Naive B cell (primary cell): Measurements from ENCODE around the gene PRKAG2. TPM values are rescaled to one million over a fixed set of nuclear protein-coding genes. Genes with fewer than 3 reads are reported as not detected.
"Not testable (repeated sequence)": the region's sequence is repeated elsewhere in the genome, so short reads cannot be mapped to it uniquely, and the experiment has no call there.

ENCODE experiments used
- ATAC-seq, 2 donors: fragments of 150-1000 bp; cut with Tn5 transposase; 2 replicates each; pipeline ENCODE4 v1.10.0; 2021; ENCODE audit warnings: low read depth in 2 of 2, mild to moderate bottlenecking in 2 of 2, moderate library complexity in 2 of 2
- DNase-seq: peaks from one replicate; pipeline ENCODE4 v3.0.0; 2022
- H3K27ac Mint-ChIP-seq, 6 donors: one replicate each; pipeline ENCODE4 v1.8.0; 2020 to 2022; ENCODE audit warnings: mild to moderate bottlenecking in 6 of 6, mixed read lengths in 6 of 6, moderate library complexity in 5 of 6, inconsistent platforms in 2 of 6
- H3K27me3 Mint-ChIP-seq, 3 donors: one replicate each; pipeline ENCODE4 v1.8.0; 2021 to 2022; ENCODE audit warnings: mixed read lengths in 3 of 3, mild to moderate bottlenecking in 1 of 3
- H3K36me3 Mint-ChIP-seq, 2 donors: one replicate each; pipeline ENCODE4 v1.8.0; 2020 to 2022; ENCODE audit warnings: mixed read lengths in 2 of 2, inconsistent platforms in 1 of 2, mild to moderate bottlenecking in 1 of 2
- H3K4me1 Mint-ChIP-seq, 3 donors: one replicate each; pipeline ENCODE4 v1.8.0; 2020 to 2022; ENCODE audit warnings: mixed read lengths in 3 of 3, inconsistent platforms in 1 of 3, mild to moderate bottlenecking in 1 of 3, moderate library complexity in 1 of 3
- H3K4me3 Mint-ChIP-seq, 8 donors: one replicate each; pipeline ENCODE4 v1.8.0; 2020 to 2022; ENCODE audit warnings: mild to moderate bottlenecking in 8 of 8, mixed read lengths in 8 of 8, moderate library complexity in 8 of 8, inconsistent platforms in 2 of 8
- H3K9me3 Mint-ChIP-seq, 7 donors: one replicate each; pipeline ENCODE4 v1.8.0; 2020 to 2022; ENCODE audit warnings: mixed read lengths in 7 of 7, mild to moderate bottlenecking in 5 of 7, inconsistent platforms in 2 of 7, moderate library complexity in 1 of 7
- polyA plus RNA-seq, 6 donors: library from polyadenylated mRNA; unstranded; fragments of 300-500 nt; fragmentation: Illumina TruSeq; gene quantifications; one replicate each; pipeline ENCODE4 v1.2.3, GENCODE V29; 2021; ENCODE audit warnings: low read depth in 6 of 6

Gene PRKAG2
- polyA plus RNA-seq, 6 donors from 2014 or later: 16.2 to 25.4 (median 20.0) TPM

DNA sequence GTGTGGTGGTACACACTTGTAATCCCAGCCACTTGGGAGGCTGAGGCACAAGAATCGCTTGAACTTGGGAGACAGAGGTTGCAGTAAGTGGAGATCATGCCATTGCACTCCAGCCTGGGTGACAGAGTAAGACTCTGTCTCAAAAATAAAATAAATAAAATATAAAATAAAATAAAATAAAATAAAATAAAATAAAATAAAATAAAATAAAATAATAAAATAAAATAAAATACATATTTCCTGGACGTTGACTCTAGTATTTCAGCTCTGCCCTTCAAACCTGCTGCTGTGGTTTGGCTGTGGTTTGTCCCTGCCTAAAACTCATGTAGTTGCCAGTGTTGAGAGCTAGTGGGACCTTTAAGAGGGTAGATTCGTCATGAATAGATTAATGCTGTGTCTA lies 33.7 kb upstream of the PRKAG2 start:
- not testable (repeated sequence) for H3K4me3 Mint-ChIP-seq, ATAC-seq, H3K4me1 Mint-ChIP-seq, H3K27ac Mint-ChIP-seq, DNase-seq
- Mint-ChIP-seq H3K36me3 (peaks cover 5 to 18% of the 10 kb centered on the region in 2 donors), H3K27me3 (peaks cover 16 to 39% (median 33%) of the 10 kb centered on the region in 3 donors), H3K9me3 (peaks cover 10 to 31% (median 13%) of the 10 kb centered on the region in 7 donors)

- H3K27ac Mint-ChIP-seq, ATAC-seq, H3K4me1 Mint-ChIP-seq, H3K9me3 Mint-ChIP-seq, DNase-seq, H3K36me3 Mint-ChIP-seq, H3K4me3 Mint-ChIP-seq: not testable (repeated sequence)
- H3K27me3 Mint-ChIP-seq: peaks cover 14 to 40% (median 38%) of the 10 kb centered on the region in 3 donors
These were observed 30.2 kb upstream of the PRKAG2 start for GRCh38 chr7:151907115-151907514.

GRCh38 chr7:151905766-151906165 lies 28.9 kb upstream of the PRKAG2 start:
- Mint-ChIP-seq H3K27me3 (peaks cover 14 to 48% (median 46%) of the 10 kb centered on the region in 3 donors), H3K9me3 (peaks cover 0 to 6% (median 3%) of the 10 kb centered on the region in 7 donors), H3K4me1 (peaks cover 0 to 5% (median 0%) of the 10 kb centered on the region in 3 donors), H3K4me3 (no peak overlapping the region), H3K27ac (no peak overlapping the region), H3K36me3 (no peaks in the 10 kb centered on the region)
- DNase-seq (no peak), ATAC-seq (no peak)

DNA sequence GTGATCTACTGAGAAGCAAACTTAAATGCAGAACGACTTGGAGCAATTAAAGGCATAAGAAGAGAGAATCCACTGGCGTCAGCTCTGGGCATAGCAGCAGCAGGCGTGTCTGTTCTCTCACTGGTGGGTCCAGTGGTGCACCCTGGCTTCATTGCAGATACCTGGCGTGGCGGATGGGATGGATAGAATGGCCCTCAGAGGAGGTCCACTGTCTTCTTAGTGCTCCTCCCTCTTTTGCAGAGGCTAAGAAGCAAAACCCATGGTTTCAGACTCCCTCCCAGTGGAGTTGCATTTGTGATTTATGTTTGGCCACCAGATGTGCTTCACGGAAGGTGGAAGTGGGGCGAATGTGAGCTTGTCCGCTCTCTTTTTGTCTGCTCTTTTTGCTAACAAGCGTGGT lies 28.4 kb upstream of the PRKAG2 start:
- Mint-ChIP-seq H3K27ac (no peak overlapping the region), H3K4me1 (peaks cover 0 to 5% (median 2%) of the 10 kb centered on the region in 3 donors), H3K27me3 (peaks cover 17 to 52% (median 50%) of the 10 kb centered on the region in 3 donors), H3K36me3 (no peaks in the 10 kb centered on the region), H3K4me3 (no peak overlapping the region), H3K9me3 (peaks cover 0 to 6% (median 3%) of the 10 kb centered on the region in 7 donors)
- no peak for ATAC-seq
- DNase-seq: no peak

DNA sequence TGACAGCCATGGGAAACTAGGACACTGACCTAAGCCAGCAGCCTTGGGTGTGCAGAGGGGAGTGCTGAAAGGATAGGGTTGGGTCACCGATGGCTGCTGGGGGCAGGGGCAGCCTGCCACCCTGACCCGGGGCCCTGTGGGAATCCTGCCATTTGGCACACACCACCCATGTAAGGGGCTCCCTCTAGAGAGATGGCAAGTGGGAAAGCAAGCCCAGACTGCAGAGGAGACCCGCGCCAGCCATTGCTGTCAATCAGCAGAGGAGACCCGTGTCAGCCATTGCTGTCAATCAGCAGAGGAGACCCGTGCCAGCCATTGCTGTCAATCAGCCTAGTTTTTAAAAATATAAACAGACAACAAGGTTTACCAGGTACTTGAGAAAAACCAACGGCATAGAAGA lies 27.4 kb upstream of the PRKAG2 start:
- no peak overlapping the region for H3K4me3 Mint-ChIP-seq
- peaks cover 0 to 5% (median 4%) of the 10 kb centered on the region in 3 donors for H3K4me1 Mint-ChIP-seq
- peak overlapping the region in 1 of 6 donors; percentile 22 for H3K27ac Mint-ChIP-seq
- no peaks in the 10 kb centered on the region for H3K36me3 Mint-ChIP-seq
- H3K27me3 Mint-ChIP-seq: peaks cover 21 to 63% (median 60%) of the 10 kb centered on the region in 3 donors
- DNase-seq: no peak
- peaks cover 0 to 6% (median 3%) of the 10 kb centered on the region in 7 donors for H3K9me3 Mint-ChIP-seq
- no peak for ATAC-seq

DNA sequence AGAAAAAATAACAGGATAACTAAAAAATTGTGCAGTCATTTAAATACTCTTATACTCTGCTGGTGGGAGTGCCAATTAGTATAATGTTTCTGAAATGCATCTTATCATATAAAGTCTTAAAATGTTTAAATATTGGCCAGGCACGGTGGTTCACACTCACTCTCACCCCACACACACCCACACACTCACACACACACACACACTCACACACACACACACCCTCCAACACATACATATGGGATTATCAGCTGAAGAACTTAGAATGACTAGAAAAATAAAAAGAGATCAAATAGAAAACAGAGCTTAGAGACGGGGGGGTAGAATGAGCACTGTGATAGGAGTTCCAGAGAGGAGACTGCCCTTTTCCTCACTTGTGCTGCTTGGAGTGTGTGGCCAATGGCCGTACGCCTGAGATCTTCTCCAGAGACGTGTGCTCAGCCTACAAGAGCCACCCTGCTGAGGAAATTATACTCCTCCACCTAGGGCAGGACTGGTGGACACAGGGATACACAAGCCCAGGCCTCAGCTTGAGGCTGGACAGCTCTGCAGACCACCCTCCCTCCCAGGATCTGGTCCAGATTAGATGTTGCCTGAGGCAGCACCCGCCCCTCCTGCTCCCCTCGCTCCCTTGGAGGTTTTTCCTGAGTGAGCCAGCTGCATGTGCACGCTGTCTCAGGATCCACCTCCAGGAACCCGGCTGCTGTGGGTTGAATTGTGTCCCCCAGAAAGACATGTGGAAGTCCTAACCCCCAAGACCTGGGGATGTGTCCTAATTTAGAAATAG lies 26.5 kb upstream of the PRKAG2 start:
- Mint-ChIP-seq H3K36me3 (no peaks in the 10 kb centered on the region), H3K9me3 (peaks cover 0 to 6% (median 3%) of the 10 kb centered on the region in 7 donors), H3K4me3 (no peak overlapping the region), H3K4me1 (peaks cover 0 to 5% (median 4%) of the 10 kb centered on the region in 3 donors), H3K27me3 (peaks cover 23 to 58% (median 56%) of the 10 kb centered on the region in 3 donors), H3K27ac (no peak overlapping the region)
- no peak for ATAC-seq
- DNase-seq: no peak

- H3K27ac Mint-ChIP-seq: no peak overlapping the region
- peaks cover 0 to 5% (median 4%) of the 10 kb centered on the region in 3 donors for H3K4me1 Mint-ChIP-seq
- no peak for DNase-seq
- H3K9me3 Mint-ChIP-seq: peaks cover 0 to 5% (median 3%) of the 10 kb centered on the region in 7 donors
- H3K27me3 Mint-ChIP-seq: peaks cover 26 to 61% (median 51%) of the 10 kb centered on the region in 3 donors
- no peak for ATAC-seq
- H3K36me3 Mint-ChIP-seq: no peaks in the 10 kb centered on the region
- H3K4me3 Mint-ChIP-seq: no peak overlapping the region
These were observed 25.4 kb upstream of the PRKAG2 start for GRCh38 chr7:151902311-151902710.

DNA sequence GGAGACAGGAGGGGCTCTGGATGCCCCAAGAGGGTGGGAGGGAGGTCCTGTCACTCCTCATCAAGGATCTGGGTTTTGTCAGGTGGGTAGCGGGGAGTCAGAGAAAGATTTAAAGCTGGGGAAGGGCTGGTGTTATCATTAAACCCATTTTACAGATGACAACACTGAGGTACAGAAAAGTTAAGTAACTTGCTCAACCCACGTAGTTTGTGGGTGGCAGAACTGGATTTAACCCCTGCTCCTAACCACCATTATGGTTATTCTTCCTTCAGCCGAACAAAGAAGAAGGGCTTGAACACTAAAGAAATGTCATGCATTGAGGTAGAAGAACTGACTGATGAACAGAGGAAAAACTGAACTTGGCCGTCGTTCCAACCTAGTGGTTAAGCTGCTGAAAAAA lies 24.9 kb upstream of the PRKAG2 start:
- no peak for ATAC-seq
- Mint-ChIP-seq H3K9me3 (peaks cover 0 to 5% (median under 1%) of the 10 kb centered on the region in 7 donors), H3K27ac (no peak overlapping the region), H3K36me3 (no peaks in the 10 kb centered on the region), H3K27me3 (peaks cover 21 to 61% (median 49%) of the 10 kb centered on the region in 3 donors), H3K4me3 (no peak overlapping the region), H3K4me1 (peaks cover 0 to 5% (median 4%) of the 10 kb centered on the region in 3 donors)
- no peak for DNase-seq

GRCh38 chr7:151900986-151901621 lies 24.2 kb upstream of the PRKAG2 start:
- no peak for ATAC-seq
- H3K27me3 Mint-ChIP-seq: peaks cover 17 to 60% (median 48%) of the 10 kb centered on the region in 3 donors
- no peak for DNase-seq
- H3K9me3 Mint-ChIP-seq: peaks cover 0 to 2% (median 0%) of the 10 kb centered on the region in 7 donors
- H3K36me3 Mint-ChIP-seq: no peaks in the 10 kb centered on the region
- no peak overlapping the region for H3K4me3 Mint-ChIP-seq
- H3K4me1 Mint-ChIP-seq: peaks cover 0 to 5% (median 4%) of the 10 kb centered on the region in 3 donors
- H3K27ac Mint-ChIP-seq: peak overlapping the region in 1 of 6 donors; percentile 77

DNA sequence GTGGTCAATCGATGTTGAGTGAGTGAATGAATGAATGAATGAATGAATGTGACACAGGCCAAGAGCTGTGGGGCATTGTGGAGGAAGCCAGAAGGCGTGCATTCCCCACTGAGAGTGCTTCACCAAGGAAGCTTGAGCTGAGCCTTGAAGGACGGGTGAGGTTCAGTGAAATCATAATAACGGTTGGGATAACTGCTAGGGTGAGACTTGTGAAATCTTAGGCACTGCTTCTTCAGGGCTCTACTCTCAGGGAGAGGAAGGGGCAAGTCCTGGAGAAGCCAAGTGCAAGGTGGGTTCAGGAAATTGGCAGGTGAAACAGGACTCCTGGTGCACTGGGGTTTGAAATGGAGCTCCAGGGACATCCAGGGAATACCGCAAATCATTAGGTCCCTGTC lies 23.7 kb upstream of the PRKAG2 start:
- ATAC-seq (no peak), DNase-seq (no peak)
- Mint-ChIP-seq H3K9me3 (no peaks in the 10 kb centered on the region), H3K36me3 (no peaks in the 10 kb centered on the region), H3K27me3 (peaks cover 17 to 60% (median 48%) of the 10 kb centered on the region in 3 donors), H3K4me3 (no peak overlapping the region), H3K27ac (no peak overlapping the region), H3K4me1 (peaks cover 0 to 4% (median under 1%) of the 10 kb centered on the region in 3 donors)

- peak overlapping the region in 1 of 6 donors; percentile 89 for H3K27ac Mint-ChIP-seq
- no peak for ATAC-seq
- peaks cover 0 to 4% (median 0%) of the 10 kb centered on the region in 3 donors for H3K4me1 Mint-ChIP-seq
- H3K4me3 Mint-ChIP-seq: no peak overlapping the region
- no peak for DNase-seq
- no peaks in the 10 kb centered on the region for H3K36me3 Mint-ChIP-seq
- H3K27me3 Mint-ChIP-seq: peaks cover 17 to 65% (median 55%) of the 10 kb centered on the region in 3 donors
- no peaks in the 10 kb centered on the region for H3K9me3 Mint-ChIP-seq
These were observed 22.8 kb upstream of the PRKAG2 start for GRCh38 chr7:151899513-151900360.

GRCh38 chr7:151897951-151898686 lies 21.2 kb upstream of the PRKAG2 start:
- H3K4me3 Mint-ChIP-seq: no peak overlapping the region
- H3K27ac Mint-ChIP-seq: no peak overlapping the region
- ATAC-seq: no peak
- no peak for DNase-seq
- H3K9me3 Mint-ChIP-seq: no peaks in the 10 kb centered on the region
- peaks cover 0 to 4% (median 0%) of the 10 kb centered on the region in 3 donors for H3K4me1 Mint-ChIP-seq
- H3K36me3 Mint-ChIP-seq: no peaks in the 10 kb centered on the region
- H3K27me3 Mint-ChIP-seq: peaks cover 15 to 65% (median 57%) of the 10 kb centered on the region in 3 donors
